Neural crest cell (in vitro differentiated cells): Measurements from ENCODE around the gene MECR. TPM values are rescaled to one million over a fixed set of nuclear protein-coding genes. Genes with fewer than 3 reads are reported as not detected.

Experiments used
- DNase-seq: peaks from one replicate; pipeline ENCODE4 v3.0.0; 2021; ENCODE audit warnings: low read depth, mixed read lengths, low spot score
- H3K27ac Mint-ChIP-seq: one replicate; pipeline ENCODE4 v1.8.0; 2021; ENCODE audit warnings: mild to moderate bottlenecking, mixed read lengths; ENCODE audit not compliant: unreplicated experiment
- H3K27me3 Mint-ChIP-seq: 2 replicates; pipeline ENCODE4 v1.8.0; 2021; ENCODE audit warnings: low read depth, mild to moderate bottlenecking, mixed read lengths
- H3K36me3 Mint-ChIP-seq: 2 replicates; pipeline ENCODE4 v1.8.0; 2021; ENCODE audit warnings: low read depth, mild to moderate bottlenecking, mixed read lengths
- H3K4me1 Mint-ChIP-seq: 2 replicates; pipeline ENCODE4 v1.8.0; 2021; ENCODE audit warnings: mixed read lengths
- H3K4me3 Mint-ChIP-seq: one replicate; pipeline ENCODE4 v1.8.0; 2021; ENCODE audit warnings: mild to moderate bottlenecking, mixed read lengths
- H3K9me3 Mint-ChIP-seq: 2 replicates; pipeline ENCODE4 v1.8.0; 2021; ENCODE audit warnings: mixed read lengths
- CTCF ChIP-seq: fragments of 200-600 bp; sonication (generic); conservative IDR thresholded peaks from 2 replicates; pipeline ENCODE4 v1.5.0; 2021; ENCODE audit warnings: antibody characterized with exemption, mild to moderate bottlenecking
- total RNA-seq: library from RNA; stranded (reverse); gene quantifications from 2 replicates; pipeline ENCODE4 v1.2.1, GENCODE V29; 2021

The MECR gene
- total RNA-seq, 1 donor from 2014 or later: 24.6 TPM

GRCh38 chr1:29180497-29181412 is 50.0 kb downstream of the MECR start:
- no peaks in the 10 kb centered on the region for H3K9me3 Mint-ChIP-seq
- H3K27ac Mint-ChIP-seq: peak overlapping the region; percentile 99

GRCh38 chr1:29179641-29180184 is 51.0 kb downstream of the MECR start:
- TF ChIP-seq CTCF: no peak
- H3K27ac Mint-ChIP-seq: no peak overlapping the region

More at GRCh38 chr1:29180497-29181412, 50.0 kb downstream of the MECR start:
- peak overlapping the region; percentile 96 for H3K4me3 Mint-ChIP-seq
- DNase-seq: no peak
- H3K36me3 Mint-ChIP-seq: peaks cover 11% of the 10 kb centered on the region
- peaks cover 39% of the 10 kb centered on the region for H3K4me1 Mint-ChIP-seq
- TF ChIP-seq CTCF: no peak
- H3K27me3 Mint-ChIP-seq: no peaks in the 10 kb centered on the region

GRCh38 chr1:29177022-29177705 is 53.6 kb downstream of the MECR start:
- no peak for DNase-seq
- Mint-ChIP-seq H3K27ac (no peak overlapping the region), H3K9me3 (no peaks in the 10 kb centered on the region), H3K27me3 (no peaks in the 10 kb centered on the region), H3K4me1 (peaks cover 46% of the 10 kb centered on the region), H3K36me3 (peaks cover 19% of the 10 kb centered on the region), H3K4me3 (peak overlapping the region; percentile 67)
- TF ChIP-seq CTCF: no peak

More at GRCh38 chr1:29179641-29180184, 51.0 kb downstream of the MECR start:
- no peak for DNase-seq
- Mint-ChIP-seq H3K9me3 (no peaks in the 10 kb centered on the region), H3K4me3 (peak overlapping the region; percentile 96), H3K4me1 (peaks cover 39% of the 10 kb centered on the region), H3K27me3 (no peaks in the 10 kb centered on the region), H3K36me3 (peaks cover 11% of the 10 kb centered on the region)

GRCh38 chr1:29176576-29176975 is 54.2 kb downstream of the MECR start:
- Mint-ChIP-seq H3K9me3 (no peaks in the 10 kb centered on the region), H3K27ac (no peak overlapping the region), H3K27me3 (no peaks in the 10 kb centered on the region), H3K4me1 (peaks cover 46% of the 10 kb centered on the region), H3K4me3 (peak overlapping the region; percentile 44), H3K36me3 (peaks cover 19% of the 10 kb centered on the region)
- no peak for TF ChIP-seq CTCF
- DNase-seq: no peak

- Mint-ChIP-seq H3K36me3 (peaks cover 13% of the 10 kb centered on the region), H3K27me3 (no peaks in the 10 kb centered on the region), H3K9me3 (no peaks in the 10 kb centered on the region), H3K4me1 (peaks cover 36% of the 10 kb centered on the region), H3K27ac (no peak overlapping the region), H3K4me3 (no peak overlapping the region)
- no peak for DNase-seq
- TF ChIP-seq CTCF: no peak
Measured at GRCh38 chr1:29172415-29172939, 58.3 kb downstream of the MECR start.
